ENCODE measurements around the gene EEPD1.

DNA sequence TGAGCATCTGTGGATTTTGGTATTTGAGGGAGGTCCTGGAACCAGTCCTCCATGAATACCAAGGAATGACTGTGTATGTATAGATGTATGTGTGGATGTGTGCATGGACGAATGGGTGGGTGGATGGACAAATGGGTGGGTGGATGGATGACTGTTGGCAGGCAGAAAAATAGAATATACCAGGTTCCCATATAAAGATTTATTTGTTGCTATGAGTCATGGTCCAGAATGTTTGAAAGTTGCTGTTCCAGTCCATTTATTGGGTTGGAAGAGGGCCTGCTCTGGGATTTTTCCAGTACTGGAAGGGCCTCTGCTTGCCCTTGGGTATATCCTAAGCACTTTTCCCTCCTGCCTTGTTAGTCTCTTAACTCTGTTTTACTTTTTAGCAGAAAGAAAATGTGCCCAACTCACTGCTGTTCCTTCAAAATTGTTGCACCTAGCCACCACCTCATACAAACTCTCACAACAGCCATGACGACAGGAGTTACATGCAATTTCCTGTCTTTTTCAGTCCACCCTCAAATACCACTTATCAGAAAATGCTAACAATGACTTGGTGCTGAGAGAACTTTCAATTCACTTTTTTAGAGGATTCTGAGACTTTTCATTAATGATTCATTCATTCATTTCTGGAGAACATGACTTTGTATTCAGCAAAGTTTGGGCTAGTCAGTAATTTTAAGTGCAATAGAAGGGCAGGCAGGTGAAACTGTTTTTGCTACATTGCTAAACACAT is 108.1 kb downstream of the EEPD1 start:
- TF ChIP-seq ZFP30 (CRISPR knock-in tag; IDR thresholded peaks at IDR 0.05) (no peak), ARNTL (CRISPR knock-in tag; IDR thresholded peaks at IDR 0.05; ENCODE audit: borderline replicate concordance, low read depth) (no peak), PPARA (CRISPR knock-in tag; IDR thresholded peaks at IDR 0.05; ENCODE audit: borderline replicate concordance) (no peak), BACH2 (CRISPR knock-in tag; IDR thresholded peaks at IDR 0.05; ENCODE audit: borderline replicate concordance) (no peak), ZFP3 (CRISPR knock-in tag; IDR thresholded peaks at IDR 0.05) (no peak), ESRRG (CRISPR knock-in tag; IDR thresholded peaks at IDR 0.05) (no peak), PATZ1 (CRISPR knock-in tag; IDR thresholded peaks at IDR 0.05; ENCODE audit: borderline replicate concordance) (no peak), RARB (CRISPR knock-in tag; IDR thresholded peaks at IDR 0.05) (no peak), TOX (CRISPR knock-in tag; IDR thresholded peaks at IDR 0.05; ENCODE audit: borderline replicate concordance) (no peak), ZNF70 (CRISPR knock-in tag; IDR thresholded peaks at IDR 0.05) (no peak), TCF4 (CRISPR knock-in tag; IDR thresholded peaks at IDR 0.05; ENCODE audit: borderline replicate concordance) (no peak)
- TF ChIP-seq, protein P1, sequence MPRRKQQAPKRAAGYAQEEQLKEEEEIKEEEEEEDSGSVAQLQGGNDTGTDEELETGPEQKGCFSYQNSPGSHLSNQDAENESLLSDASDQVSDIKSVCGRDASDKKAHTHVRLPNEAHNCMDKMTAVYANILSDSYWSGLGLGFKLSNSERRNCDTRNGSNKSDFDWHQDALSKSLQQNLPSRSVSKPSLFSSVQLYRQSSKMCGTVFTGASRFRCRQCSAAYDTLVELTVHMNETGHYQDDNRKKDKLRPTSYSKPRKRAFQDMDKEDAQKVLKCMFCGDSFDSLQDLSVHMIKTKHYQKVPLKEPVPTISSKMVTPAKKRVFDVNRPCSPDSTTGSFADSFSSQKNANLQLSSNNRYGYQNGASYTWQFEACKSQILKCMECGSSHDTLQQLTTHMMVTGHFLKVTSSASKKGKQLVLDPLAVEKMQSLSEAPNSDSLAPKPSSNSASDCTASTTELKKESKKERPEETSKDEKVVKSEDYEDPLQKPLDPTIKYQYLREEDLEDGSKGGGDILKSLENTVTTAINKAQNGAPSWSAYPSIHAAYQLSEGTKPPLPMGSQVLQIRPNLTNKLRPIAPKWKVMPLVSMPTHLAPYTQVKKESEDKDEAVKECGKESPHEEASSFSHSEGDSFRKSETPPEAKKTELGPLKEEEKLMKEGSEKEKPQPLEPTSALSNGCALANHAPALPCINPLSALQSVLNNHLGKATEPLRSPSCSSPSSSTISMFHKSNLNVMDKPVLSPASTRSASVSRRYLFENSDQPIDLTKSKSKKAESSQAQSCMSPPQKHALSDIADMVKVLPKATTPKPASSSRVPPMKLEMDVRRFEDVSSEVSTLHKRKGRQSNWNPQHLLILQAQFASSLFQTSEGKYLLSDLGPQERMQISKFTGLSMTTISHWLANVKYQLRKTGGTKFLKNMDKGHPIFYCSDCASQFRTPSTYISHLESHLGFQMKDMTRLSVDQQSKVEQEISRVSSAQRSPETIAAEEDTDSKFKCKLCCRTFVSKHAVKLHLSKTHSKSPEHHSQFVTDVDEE (CRISPR knock-in tag; IDR thresholded peaks at IDR 0.05) = no peak

Measured in SK-N-SH treated with all-trans-retinoic acid at 6 μM for 48 hours (cell line).